Activated CD4-positive, alpha-beta memory T cell treated with anti-CD3 and anti-CD28 coated beads, Interleukin-2, amount 10 ng/mL, durations not matched to agents 7 days and 5 days (primary cell): Measurements from ENCODE around the gene SOX11. TPM values are rescaled to one million over a fixed set of nuclear protein-coding genes. Genes with fewer than 3 reads are reported as not detected.
"Not testable (repeated sequence)": the region's sequence is repeated elsewhere in the genome, so short reads cannot be mapped to it uniquely, and the experiment has no call there.

Experiments
- CTCF ChIA-PET: fragments of 350-600 bp; sonication (Branson Sonifier 250); formaldehyde crosslinking; loops from one replicate; lab custom pipeline; 2021; ENCODE audit warnings: antibody characterized with exemption, inconsistent platforms; lab: Charles Lee
- POLR2A ChIA-PET: fragments of 350-600 bp; sonication (Branson Sonifier 250); formaldehyde crosslinking; loops from one replicate; lab custom pipeline; 2021; ENCODE audit warnings: antibody characterized with exemption; lab: Charles Lee
- DNase-seq: peaks from one replicate; pipeline ENCODE4 v3.0.0-alpha.2; 2020
- H3K27ac Mint-ChIP-seq: one replicate; pipeline ENCODE4 v1.8.0; 2021; ENCODE audit warnings: mild to moderate bottlenecking, mixed read lengths
- H3K27me3 Mint-ChIP-seq: one replicate; pipeline ENCODE4 v1.8.0; 2021; ENCODE audit warnings: mixed read lengths
- H3K36me3 Mint-ChIP-seq: one replicate; pipeline ENCODE4 v1.8.0; 2021; ENCODE audit warnings: low read depth, mixed read lengths
- H3K4me1 Mint-ChIP-seq: one replicate; pipeline ENCODE4 v1.8.0; 2021; ENCODE audit warnings: mixed read lengths
- H3K4me3 Mint-ChIP-seq: one replicate; pipeline ENCODE4 v1.8.0; 2021; ENCODE audit warnings: mild to moderate bottlenecking, mixed read lengths
- H3K9me3 Mint-ChIP-seq: one replicate; pipeline ENCODE4 v1.8.0; 2021; ENCODE audit warnings: mixed read lengths
- total RNA-seq, 2 experiments: library from RNA; stranded (reverse); gene quantifications; one replicate each; pipeline ENCODE4 v1.2.3, GENCODE V29; 2021

The SOX11 gene
- total RNA-seq: not detected

DNA sequence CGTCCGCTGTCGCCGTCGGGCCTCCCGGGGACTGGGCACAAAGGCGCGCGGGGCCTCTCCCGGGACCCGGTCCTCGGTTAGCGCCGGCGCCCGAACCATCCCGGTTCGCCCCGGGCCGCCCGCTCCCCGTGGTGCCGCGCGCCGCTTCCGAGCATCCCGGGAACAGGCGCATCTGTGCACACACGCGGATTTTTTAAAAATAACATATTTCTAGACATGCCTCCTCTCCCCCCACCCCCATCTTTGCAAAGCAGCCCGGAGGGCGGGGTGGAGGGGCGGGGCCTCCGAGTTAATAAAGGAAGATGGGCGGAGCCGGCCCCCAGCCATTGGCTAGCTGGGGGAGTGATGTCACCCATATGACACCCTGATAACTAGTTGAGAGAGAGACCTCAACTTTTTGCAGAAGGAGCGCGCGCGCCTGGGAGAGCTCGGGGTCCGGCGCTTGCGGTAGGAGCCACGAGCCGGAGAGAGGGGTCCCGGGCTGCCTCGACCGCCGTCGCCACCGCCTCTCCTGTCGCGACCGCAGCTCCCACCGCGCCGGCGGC lies at the start of gene SOX11:
Gene SOX11 (plus strand): TSS at position 400 of the 545 bp plus-strand sequence. CDS start 338 bp downstream, outside the sequence.
- no peak within 1 kb of the TSS for H3K4me3 Mint-ChIP-seq
- no peak within 1 kb of the TSS for H3K27ac Mint-ChIP-seq
- peaks cover 46% of the 10 kb centered on the region for H3K27me3 Mint-ChIP-seq

DNA sequence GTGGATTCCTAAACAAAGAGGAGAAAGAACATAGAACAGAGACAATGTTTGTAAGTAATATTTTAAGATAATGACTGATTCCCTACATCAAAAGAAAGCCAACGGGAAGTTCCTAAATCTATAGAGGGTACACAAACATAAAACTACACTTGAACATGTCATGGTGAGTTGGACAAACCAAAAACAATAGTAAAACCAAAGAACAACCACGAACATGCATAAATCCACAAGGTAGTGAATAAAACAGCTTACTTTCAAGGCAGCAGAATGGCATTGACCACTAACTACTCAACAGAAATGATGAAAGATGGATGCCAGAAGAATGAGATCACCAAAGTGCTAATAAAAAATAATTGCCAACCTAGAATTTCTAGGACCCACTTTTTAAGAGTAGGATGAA lies 39.5 kb upstream of the SOX11 start:
- POLR2A ChIA-PET, CTCF ChIA-PET, H3K4me3 Mint-ChIP-seq, DNase-seq, H3K27me3 Mint-ChIP-seq, H3K36me3 Mint-ChIP-seq, H3K27ac Mint-ChIP-seq, H3K9me3 Mint-ChIP-seq, H3K4me1 Mint-ChIP-seq: not testable (repeated sequence)

More for the DNA sequence above, at the start of gene SOX11:
- no peak for DNase-seq
- POLR2A ChIA-PET: no interaction called here
- CTCF ChIA-PET: no interaction called here
- no peaks in the 10 kb centered on the region for H3K9me3 Mint-ChIP-seq
- peaks cover 12% of the 10 kb centered on the region for H3K4me1 Mint-ChIP-seq
- H3K36me3 Mint-ChIP-seq: peaks cover 16% of the 10 kb centered on the region

DNA sequence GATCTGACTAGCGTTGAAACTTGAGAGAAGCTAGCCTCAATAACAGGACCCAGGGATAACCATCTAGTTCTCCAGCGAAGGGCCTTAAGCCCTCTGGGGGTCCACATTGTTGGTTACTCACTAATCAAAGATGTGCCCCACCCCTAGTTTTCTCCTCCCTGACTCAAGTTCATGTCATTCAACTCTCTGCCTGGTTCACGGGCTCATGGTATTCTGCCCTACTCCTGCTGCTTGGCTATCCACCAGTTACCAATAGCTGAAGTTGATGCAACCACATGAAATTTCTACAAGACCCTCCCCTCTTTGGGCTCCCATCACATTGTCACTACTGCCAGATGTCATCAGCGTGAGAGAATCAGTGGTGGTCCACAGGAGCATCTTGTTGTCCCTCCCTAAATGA lies 38.4 kb upstream of the SOX11 start:
- H3K4me1 Mint-ChIP-seq, H3K36me3 Mint-ChIP-seq, H3K27me3 Mint-ChIP-seq, POLR2A ChIA-PET, CTCF ChIA-PET, H3K9me3 Mint-ChIP-seq, H3K27ac Mint-ChIP-seq, DNase-seq, H3K4me3 Mint-ChIP-seq: not testable (repeated sequence)

DNA sequence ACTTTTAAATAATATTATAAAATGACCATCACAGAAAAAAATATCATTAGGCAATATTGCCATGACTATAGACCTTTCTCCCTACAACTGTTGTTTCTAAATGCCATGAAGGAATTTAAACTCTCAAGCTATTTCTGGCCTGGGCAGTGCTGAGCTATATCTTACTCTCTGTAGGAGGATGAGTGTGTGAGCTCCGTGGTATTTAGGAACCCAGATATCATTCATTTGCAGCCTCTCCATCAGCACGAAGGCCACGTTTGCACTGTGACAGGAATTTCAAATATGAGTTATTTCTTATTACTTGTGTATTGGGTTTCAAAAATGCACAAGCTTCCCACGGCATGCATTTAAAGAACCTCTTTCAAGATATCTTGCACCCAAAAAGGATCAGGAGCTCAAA lies 35.0 kb upstream of the SOX11 start:
- DNase-seq: no peak
- Mint-ChIP-seq H3K27me3 (no peaks in the 10 kb centered on the region), H3K4me3 (no peak overlapping the region), H3K4me1 (no peaks in the 10 kb centered on the region), H3K9me3 (no peaks in the 10 kb centered on the region), H3K36me3 (no peaks in the 10 kb centered on the region), H3K27ac (no peak overlapping the region)
- ChIA-PET CTCF (no interaction called here), POLR2A (no interaction called here)

DNA sequence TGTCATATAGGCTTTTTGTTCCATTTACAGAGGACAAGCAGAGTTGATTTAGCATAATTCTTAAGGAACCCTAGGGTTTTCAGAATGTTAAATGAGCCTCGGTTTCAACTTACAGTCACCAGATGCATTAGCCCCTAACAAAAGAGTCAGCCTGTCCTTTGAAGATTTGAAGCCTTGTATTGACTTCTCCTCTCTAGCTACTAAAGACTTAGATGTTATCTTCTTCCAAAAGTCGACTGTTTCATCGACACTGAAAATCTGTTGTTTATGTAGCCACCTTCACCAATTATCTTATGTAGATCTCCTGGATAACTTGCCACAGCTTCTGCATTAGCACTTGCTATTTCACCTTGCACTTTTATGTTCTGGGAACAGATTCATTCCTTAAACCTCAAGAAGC lies 31.6 kb upstream of the SOX11 start:
- Mint-ChIP-seq H3K27me3 (no peaks in the 10 kb centered on the region), H3K27ac (no peak overlapping the region), H3K36me3 (no peaks in the 10 kb centered on the region), H3K4me1 (no peaks in the 10 kb centered on the region), H3K9me3 (no peaks in the 10 kb centered on the region), H3K4me3 (no peak overlapping the region)
- ChIA-PET POLR2A (no interaction called here), CTCF (no interaction called here)
- DNase-seq: no peak

DNA sequence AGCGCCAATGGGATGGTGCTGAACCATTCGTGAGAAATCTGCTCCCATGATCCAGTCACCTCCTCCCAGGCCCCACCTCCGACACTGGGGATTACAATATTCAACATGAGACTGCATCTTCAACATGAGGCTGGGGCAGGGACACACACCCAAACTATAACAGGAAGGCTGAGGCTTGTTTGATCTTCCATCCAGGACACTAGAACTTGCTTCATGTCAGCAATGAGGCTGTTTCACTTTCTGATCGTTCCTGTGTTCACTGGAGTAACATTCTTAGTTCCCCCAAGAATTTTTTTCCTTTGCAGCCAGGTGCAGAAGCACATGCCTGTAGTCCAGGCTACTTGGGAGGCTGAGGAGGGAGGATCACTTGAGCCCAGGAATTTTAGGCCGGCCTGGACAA lies 30.8 kb upstream of the SOX11 start:
- H3K9me3 Mint-ChIP-seq: no peaks in the 10 kb centered on the region
- no peaks in the 10 kb centered on the region for H3K36me3 Mint-ChIP-seq
- no peak overlapping the region for H3K27ac Mint-ChIP-seq
- H3K4me3 Mint-ChIP-seq: no peak overlapping the region
- H3K27me3 Mint-ChIP-seq: no peaks in the 10 kb centered on the region
- ChIA-PET CTCF (no interaction called here), POLR2A (no interaction called here)
- DNase-seq: no peak
- H3K4me1 Mint-ChIP-seq: no peaks in the 10 kb centered on the region

DNA sequence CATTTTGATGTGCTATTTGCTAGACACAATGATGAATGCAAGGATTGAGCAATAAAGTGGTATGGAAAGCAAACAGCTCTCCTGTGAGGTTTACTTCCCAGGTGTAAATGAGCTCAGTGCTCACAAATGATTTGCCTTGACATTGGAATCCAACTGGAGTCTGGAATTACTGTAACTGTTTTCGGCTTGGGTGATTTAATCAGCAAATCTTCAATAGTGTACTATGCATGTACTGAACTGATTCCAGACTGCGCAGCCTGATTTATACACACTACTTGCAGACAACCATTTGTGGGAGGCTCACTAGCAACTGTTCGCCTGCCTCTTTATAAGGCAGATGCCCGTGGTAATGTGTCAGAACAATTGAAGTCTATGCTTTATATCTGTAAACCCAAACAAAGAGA lies 27.9 kb upstream of the SOX11 start:
- POLR2A ChIA-PET: no interaction called here
- H3K36me3 Mint-ChIP-seq: no peaks in the 10 kb centered on the region
- CTCF ChIA-PET: no interaction called here
- H3K9me3 Mint-ChIP-seq: no peaks in the 10 kb centered on the region
- no peak for DNase-seq
- H3K4me1 Mint-ChIP-seq: no peaks in the 10 kb centered on the region
- H3K4me3 Mint-ChIP-seq: no peak overlapping the region
- H3K27ac Mint-ChIP-seq: no peak overlapping the region
- no peaks in the 10 kb centered on the region for H3K27me3 Mint-ChIP-seq

DNA sequence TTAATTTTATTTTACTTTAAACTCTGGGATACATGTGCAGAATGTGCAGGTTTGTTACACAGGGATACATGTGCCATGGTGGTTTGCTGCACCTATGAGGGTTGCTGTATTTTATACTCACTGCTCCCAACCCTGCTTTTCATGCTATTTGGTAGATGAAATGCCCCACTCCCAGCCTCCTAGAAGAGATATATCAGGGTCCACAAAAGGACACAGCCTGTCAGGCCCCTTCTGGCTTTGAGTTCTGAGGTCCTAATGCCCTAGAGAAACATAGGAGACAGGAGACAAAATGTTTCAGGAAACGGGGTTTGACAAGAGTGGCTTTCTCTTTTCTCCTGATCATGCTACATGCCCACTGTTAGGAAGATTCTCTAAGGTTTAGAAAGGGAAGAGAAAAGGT lies 27.1 kb upstream of the SOX11 start:
- H3K4me1 Mint-ChIP-seq: no peaks in the 10 kb centered on the region
- H3K27ac Mint-ChIP-seq: no peak overlapping the region
- H3K9me3 Mint-ChIP-seq: no peaks in the 10 kb centered on the region
- ChIA-PET CTCF (no interaction called here), POLR2A (no interaction called here)
- H3K36me3 Mint-ChIP-seq: no peaks in the 10 kb centered on the region
- no peaks in the 10 kb centered on the region for H3K27me3 Mint-ChIP-seq
- no peak for DNase-seq
- H3K4me3 Mint-ChIP-seq: no peak overlapping the region

DNA sequence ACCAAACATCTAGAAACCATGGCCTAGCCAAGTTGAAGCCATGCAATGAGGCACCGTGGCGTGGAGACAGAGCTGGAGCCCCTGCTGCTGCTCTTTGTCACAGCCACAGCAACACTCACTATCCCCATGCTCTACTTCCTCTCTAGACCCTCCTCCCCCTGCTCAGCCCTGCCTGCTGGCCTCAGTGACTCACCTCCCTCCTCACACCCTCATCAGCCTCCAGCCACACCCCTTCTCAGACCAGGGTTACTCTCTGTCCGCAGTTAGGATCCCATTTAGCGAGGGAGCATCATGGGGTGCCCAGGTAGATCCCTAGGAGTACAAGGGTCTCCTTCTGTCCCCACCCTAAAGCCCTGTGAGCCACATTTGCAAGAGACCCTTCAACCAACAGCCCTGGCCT lies 25.4 kb upstream of the SOX11 start:
- no peaks in the 10 kb centered on the region for H3K27me3 Mint-ChIP-seq
- H3K36me3 Mint-ChIP-seq: no peaks in the 10 kb centered on the region
- H3K4me3 Mint-ChIP-seq: no peak overlapping the region
- no peak overlapping the region for H3K27ac Mint-ChIP-seq
- ChIA-PET CTCF (no interaction called here), POLR2A (no interaction called here)
- no peaks in the 10 kb centered on the region for H3K9me3 Mint-ChIP-seq
- H3K4me1 Mint-ChIP-seq: no peaks in the 10 kb centered on the region
- DNase-seq: no peak

DNA sequence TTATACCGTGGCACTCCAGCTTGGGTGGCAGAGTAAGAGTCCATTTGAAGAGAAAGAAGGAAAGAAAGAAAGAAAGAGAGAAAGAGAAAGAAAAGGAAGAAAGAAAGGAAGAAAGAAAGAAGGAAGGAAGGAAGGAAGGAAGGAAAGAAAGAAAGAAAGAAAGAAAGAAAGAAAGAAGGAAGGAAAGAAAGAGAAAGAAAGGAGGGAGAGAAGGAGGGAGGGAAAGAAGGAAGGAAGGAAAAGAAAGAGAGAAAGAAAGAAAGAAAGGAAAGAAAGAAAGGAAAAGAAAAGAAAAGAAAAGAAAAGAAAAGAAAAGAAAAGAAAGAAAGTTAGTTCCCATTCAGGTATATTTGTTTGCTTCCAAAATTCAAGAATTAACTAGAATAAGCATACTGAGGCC lies 24.5 kb upstream of the SOX11 start:
- H3K9me3 Mint-ChIP-seq, CTCF ChIA-PET, H3K4me3 Mint-ChIP-seq, H3K27me3 Mint-ChIP-seq, H3K36me3 Mint-ChIP-seq, POLR2A ChIA-PET, DNase-seq, H3K4me1 Mint-ChIP-seq, H3K27ac Mint-ChIP-seq: not testable (repeated sequence)

DNA sequence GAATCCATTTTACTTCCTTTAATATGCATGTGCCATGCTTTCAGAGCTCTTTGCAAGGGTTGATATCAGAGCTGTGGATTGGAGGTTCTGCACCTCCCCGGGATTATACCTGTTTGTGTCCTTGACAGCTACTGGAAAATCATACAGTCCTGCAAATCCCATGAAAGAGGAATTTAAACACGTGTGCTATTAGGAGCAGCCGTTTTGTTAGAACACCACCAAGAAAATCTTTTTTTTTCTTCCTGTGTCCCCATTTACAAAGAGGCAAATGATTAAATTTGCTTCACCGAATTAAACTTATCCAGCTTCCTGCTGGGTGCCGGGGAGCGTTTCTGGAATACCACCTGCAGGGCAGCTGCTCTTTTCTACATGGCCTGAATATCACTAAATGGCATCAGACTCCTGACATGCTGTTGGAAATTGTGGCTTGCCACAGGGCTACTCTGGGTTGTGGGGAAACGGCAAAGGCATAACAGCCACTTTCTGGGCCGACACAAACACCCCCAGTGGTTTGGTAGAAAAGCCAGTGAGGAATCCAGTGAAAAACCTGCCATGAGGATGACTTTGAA lies 23.4 kb upstream of the SOX11 start:
- no peaks in the 10 kb centered on the region for H3K36me3 Mint-ChIP-seq
- no peaks in the 10 kb centered on the region for H3K4me1 Mint-ChIP-seq
- H3K27me3 Mint-ChIP-seq: peaks cover 4% of the 10 kb centered on the region
- CTCF ChIA-PET: no interaction called here
- no peak overlapping the region for H3K4me3 Mint-ChIP-seq
- POLR2A ChIA-PET: no interaction called here
- DNase-seq: no peak
- no peaks in the 10 kb centered on the region for H3K9me3 Mint-ChIP-seq
- H3K27ac Mint-ChIP-seq: no peak overlapping the region

DNA sequence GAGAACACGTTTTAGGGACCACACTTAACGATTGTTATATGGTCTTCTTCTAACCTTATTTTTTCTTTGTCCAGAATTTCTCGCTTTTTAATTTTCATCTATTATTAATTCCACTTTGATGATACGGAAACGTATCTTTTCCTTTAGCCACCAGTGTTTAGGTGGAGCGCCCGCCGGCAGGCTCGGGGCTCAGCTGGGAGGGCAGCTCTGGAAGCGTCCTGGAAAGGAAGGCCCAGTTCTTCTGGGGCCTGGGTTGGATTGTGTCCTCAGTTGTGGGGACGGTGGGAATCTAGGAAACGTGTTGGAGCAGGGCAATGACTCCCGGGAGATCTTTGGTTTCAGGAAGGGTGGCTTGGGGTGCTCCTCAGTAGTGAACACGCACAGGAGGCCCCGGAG lies 19.4 kb upstream of the SOX11 start:
- ChIA-PET POLR2A (no interaction called here), CTCF (no interaction called here)
- Mint-ChIP-seq H3K4me3 (no peak overlapping the region), H3K27ac (no peak overlapping the region), H3K27me3 (peaks cover 13% of the 10 kb centered on the region), H3K9me3 (no peaks in the 10 kb centered on the region), H3K36me3 (no peaks in the 10 kb centered on the region), H3K4me1 (no peaks in the 10 kb centered on the region)
- DNase-seq: no peak

DNA sequence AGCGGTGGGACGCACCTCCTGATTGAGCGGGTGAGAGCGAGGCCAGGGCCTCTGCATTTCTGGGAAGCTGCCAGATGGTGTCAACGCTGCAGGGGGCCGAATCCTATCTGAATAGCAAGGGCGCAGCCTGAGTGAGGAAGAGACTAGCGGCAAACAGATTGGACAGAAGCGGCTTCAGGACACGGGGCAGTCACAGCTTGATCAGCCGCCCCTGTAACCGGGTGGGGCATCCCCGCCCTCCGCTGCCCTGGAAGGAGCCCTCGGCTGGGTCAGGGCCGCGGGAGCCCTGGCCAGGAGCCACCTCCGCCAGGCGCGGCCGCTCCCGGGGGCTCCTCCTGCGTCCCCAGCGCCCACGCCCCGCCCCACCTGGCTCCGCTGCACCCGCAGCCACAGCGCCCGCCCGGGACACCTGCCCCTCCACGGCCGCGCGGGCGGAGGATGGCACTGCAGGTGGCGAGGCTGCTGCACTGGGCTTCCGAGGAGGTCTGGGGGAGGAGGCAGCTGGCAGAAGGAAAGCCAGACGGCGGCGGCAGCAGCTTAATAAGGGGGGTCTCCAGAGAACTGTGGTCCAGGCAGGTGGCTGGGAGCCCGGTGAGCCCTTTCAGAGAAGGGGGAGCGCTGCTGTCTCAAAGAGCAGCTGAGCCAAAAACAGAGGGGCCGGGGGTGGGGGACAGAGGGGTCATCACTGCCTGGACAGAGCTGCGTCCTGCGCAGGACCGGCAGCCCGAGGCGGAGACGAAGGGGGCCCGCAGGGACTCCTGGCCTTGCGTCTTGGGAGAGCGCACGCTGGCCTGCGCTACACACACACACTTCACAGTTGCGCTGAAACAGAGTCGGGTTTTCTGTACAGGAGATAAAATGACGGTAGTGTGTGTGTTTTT lies 18.8 kb upstream of the SOX11 start:
- Mint-ChIP-seq H3K4me1 (no peaks in the 10 kb centered on the region), H3K27ac (no peak overlapping the region), H3K36me3 (no peaks in the 10 kb centered on the region), H3K9me3 (no peaks in the 10 kb centered on the region), H3K4me3 (no peak overlapping the region), H3K27me3 (peaks cover 13% of the 10 kb centered on the region)
- ChIA-PET CTCF (no interaction called here), POLR2A (no interaction called here)
- DNase-seq: no peak

DNA sequence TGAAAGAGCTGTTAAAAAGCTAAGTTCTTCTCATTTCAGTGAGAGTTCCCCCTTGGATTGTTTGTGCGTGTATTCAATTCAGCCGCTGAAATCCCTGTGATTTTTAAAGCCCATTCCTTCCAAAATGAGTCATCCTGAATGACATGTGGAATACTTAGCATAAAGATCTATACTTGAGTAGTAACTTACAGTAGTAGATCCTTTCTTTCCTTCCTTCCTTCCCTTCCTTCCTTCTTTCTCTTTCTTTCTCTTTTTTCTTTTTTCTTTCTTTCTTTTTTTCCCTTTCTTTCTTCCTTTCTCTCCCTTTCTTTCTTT lies 18.2 kb upstream of the SOX11 start:
- POLR2A ChIA-PET: no interaction called here
- CTCF ChIA-PET: no interaction called here
- no peak overlapping the region for H3K4me3 Mint-ChIP-seq

More for the DNA sequence above, 18.2 kb upstream of the SOX11 start:
- H3K27me3 Mint-ChIP-seq: peaks cover 13% of the 10 kb centered on the region
- DNase-seq: no peak
- no peaks in the 10 kb centered on the region for H3K36me3 Mint-ChIP-seq
- no peak overlapping the region for H3K27ac Mint-ChIP-seq
- no peaks in the 10 kb centered on the region for H3K4me1 Mint-ChIP-seq
- no peaks in the 10 kb centered on the region for H3K9me3 Mint-ChIP-seq
